HG03521 (cell line): ENCODE measurements around the gene WDR76.

Source experiments
- ATAC-seq: cut with Tn5 transposase; IDR thresholded peaks from one replicate; pipeline ENCODE4 v1.9.1; 2021; ENCODE audit warnings: mild to moderate bottlenecking, moderate library complexity; ENCODE audit not compliant: unreplicated experiment

The WDR76 gene

DNA sequence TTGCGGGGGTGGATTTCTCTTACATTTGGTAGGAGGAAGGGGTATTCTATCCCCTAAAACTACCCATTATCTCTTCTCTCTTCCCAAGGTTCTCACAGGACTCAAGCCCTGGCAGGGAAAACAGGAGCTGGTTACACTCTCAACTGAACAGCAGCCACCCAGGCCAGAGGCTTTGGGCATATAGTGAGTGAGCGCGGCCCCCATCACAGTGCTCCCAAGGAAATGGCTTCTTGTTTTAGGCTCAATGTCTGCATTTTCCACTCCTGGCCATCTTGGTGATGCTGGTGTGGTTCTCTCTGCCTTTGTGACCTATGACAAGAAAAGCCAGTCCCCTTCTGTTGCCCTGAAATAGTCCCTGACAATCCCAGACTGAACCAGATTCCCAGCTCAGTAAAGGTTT lies 50.1 kb downstream of the WDR76 start:
- no peak for ATAC-seq

DNA sequence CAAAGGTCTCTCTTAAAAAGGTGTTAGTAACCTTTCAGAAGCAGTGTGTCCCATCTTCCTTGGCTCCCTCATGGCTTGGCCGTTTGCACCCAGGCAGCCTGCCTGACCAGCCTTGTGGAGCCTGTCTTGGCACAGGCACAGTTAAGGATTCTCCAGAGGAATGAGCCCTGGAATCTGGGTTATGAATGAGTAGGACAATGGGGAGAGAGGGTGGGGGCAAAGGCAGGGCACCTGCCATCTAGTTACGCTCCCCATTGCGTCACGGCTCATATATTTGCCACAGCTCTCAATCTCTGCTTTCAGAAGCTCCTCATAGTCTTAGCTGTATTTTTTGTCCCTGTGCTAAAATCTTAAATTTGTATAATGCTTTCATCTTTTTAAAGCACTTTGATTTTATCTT lies 50.6 kb downstream of the WDR76 start:
- ATAC-seq: no peak

- no peak for ATAC-seq
Observed at GRCh38 chr15:43878446-43878845, 51.6 kb downstream of the WDR76 start.

DNA sequence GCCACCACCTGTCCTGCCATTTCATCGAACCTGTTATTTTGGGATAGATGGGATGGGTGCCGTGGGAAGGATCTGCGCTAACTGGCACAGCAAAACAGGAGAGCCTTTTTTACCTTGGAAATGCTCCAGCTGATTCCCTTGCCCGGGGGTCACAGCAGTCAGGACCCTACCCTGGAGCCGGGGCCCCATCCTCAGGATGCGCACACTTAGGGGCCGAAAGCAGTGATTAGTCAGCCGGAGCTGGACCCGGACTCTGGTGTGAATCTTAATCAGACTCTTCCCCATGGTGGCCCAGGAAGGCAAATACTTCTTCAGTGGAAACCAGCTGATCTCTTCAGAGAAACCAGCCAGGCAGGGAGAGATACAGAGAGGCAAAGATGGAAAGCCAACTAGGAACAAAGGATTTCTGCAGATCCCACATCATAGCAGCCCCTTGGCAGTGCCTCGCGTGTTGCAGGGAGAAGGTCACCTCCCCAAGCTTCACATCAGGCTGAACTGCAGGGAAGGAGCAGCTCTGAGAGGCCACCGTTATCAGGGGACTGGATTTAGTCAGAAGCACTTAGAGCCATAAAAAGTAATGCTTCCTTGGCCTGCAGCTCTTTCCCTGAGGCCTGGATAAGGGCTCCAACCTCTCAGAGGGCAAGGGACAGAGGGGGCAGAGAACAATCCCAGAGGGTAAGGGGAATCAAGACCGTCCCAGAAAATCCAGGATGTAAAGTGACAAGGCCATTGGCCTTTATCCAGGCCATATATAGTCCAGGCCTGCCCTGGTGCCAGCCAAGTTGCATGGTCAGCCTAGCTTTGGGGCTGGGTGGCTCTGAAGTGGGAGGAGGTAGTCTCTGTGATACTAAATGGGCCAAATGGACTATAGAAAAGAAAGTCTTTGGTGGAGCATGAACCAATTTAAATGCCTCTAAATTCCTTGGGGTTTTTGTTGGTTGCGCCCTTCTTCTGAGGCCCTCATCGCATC lies 52.9 kb downstream of the WDR76 start:
- no peak for ATAC-seq

GRCh38 chr15:43880406-43881194 lies 53.8 kb downstream of the WDR76 start:
- no peak for ATAC-seq

DNA sequence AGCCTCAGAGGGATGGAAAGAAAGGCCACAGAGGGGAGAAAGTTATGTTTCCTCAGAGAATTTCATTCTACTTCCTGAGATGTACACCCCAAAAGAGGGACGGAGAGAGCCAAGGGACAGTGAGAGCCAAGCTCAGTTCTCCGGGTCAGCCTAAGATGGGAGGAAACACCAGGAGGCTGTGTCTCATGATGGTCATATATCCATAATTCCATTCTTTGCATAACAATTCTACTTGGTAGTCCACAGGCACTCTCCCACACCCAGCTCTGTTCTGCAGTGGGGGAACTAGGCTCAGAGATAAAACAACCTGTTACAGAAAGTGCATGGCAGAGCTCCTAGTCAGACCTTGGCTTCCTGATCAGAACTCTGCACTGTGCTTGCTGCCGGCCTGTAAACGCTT lies 54.4 kb downstream of the WDR76 start:
- ATAC-seq: no peak

GRCh38 chr15:43881944-43882343 lies 55.1 kb downstream of the WDR76 start:
- no peak for ATAC-seq

DNA sequence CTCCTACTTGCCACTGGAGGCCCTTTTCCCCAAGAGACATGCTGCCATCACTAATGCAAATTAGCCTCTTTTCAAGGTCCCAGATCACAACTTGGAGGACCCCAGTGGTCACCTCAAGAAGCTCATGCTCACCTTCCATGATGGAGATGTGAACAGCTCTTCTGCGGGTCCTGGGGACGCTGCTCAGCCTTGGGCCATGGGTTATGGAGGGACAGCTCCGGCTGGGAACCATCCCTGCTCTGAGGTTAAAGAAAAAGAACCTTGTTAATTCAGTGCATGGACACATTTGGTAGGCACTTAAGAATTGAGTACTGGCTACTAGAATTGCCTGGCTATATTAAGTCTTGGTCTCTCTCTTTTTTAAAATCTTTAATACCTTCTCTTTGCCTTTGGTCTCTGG lies 56.8 kb downstream of the WDR76 start:
- no peak for ATAC-seq

DNA sequence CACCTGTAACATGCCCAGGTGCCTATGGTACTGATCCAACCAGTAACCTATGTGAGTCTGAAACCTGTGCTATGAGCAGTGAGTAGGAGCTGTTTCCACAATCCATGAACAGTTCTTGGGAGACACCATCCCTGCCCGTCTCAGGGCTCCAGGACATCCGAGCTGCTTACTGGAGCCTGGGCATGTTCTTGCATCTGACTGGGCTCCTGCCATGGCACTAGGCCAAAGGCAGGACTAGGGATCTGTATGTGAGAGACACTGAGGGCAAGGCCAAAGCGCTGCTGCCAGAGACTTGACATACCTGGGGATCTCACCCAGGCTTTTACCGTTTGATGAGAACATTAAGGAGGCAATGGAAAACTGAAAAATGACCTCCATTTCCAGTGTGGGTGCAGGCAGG lies 59.8 kb downstream of the WDR76 start:
- no peak for ATAC-seq

DNA sequence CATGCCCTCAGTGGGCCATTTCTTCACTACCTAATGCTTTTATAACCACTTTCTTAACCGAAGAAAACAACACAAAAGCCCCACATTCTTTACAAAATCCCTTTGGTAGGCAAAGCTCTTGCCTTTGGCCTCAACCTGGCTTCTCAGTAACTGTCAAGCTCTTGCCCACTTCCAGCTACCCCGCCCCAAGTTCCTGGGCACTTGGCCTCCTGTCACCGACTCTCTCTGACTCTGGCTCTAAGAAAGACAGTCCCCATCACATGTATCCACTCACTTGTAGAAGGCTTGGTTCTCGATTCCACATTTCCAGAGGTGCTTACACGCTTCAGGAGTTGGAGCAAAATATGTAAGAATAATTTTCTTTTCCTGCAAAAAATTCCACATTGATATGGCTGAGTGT lies 61.1 kb downstream of the WDR76 start:
- no peak for ATAC-seq

- ATAC-seq: no peak
Observed at GRCh38 chr15:43889042-43889441, 62.2 kb downstream of the WDR76 start.

DNA sequence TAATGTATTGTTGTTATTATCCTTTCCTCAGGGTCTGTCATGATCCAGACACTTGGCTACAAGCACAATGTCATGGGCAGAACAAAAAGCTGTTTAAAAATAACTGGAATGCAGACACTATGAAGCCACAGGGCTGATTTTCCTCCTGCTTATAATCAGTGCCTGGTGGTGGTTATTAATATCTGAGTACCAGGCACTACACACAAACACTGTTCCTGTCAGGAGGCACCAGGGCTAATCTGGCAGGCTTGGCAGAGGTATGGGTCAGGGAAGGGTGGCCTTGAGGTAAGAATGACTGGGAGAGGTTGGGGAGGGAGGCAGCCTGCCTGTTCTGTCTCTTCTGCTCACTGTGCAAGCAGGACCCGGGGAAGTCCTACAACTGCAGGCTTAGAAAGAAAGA lies 67.2 kb downstream of the WDR76 start:
- no peak for ATAC-seq

DNA sequence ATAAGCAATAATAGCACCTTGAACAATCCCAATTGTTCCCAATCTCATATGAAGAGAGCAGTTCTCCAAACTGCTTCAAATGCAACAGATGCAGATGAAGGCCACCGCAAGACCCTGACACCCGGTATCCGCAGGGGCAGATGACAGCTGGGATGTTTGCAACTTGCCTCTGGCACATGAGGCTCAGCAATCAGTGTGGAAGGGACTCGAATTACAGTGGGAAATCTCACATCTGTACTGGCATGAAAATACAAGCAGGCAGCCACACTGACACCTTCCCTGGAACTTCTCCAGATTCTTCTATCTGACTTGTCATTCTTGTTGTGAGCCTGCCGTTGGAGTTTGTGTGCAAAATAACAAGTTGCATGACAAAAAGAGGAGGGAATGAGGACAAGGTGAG lies 68.8 kb downstream of the WDR76 start:
- no peak for ATAC-seq

- no peak for ATAC-seq
Observed at GRCh38 chr15:43896543-43896942, 69.7 kb downstream of the WDR76 start.

DNA sequence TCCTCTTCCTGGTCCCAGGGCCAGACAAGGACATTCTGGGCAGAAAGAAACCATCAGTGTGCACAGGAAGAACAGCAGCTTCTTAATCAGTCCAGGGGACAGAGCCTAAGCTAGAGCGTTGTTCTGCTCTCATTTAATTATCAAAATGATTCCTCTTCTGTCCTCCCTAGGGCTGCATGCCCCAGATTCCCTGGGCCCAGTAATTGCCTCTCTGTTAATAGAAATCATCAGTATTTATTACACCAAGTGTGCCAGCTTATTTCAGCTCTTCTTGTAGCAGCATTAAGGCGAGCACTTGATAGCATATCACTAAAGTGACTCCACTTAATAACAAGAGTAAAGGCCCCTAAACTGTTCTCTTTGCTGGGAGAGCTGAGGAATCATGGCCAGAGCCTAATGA lies 72.1 kb downstream of the WDR76 start:
- no peak for ATAC-seq

DNA sequence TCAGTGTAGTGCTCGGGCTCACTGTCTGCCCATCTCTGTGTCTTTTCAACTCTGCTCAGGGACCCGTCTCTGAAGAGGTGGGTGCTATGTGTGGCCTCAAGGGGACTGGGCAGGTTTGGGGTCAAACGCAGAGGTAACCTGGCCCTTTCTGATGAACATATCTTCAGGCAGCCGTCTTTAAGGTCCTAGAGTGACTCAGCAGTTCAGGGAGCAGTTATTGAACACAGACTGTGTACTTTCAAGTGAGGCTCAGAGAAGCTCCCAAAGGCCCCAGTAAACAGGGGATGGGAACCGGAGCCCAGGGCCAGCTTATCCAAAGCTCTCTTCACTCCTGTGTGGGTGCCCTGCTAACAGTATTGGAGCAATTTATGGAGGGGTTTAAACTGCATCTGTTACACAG lies 73.1 kb downstream of the WDR76 start:
- ATAC-seq: no peak

DNA sequence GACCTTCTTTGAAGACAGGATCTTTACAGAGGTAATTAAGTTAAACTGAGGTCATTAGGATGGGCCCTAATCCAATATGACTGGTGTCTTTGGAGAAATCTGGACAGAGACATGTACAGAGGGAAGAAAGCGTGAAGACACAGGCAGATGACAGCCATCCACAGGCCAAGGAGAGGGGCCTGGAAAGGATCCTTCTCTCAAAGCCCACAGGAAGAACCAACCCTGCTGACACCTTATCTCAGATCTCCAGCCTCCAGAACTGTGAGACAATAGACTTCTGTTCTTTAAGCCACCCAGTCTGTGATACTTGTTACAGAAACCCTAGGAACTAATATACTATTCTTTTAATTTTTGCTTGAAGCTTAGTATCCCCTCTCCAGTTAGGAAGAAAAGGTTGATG lies 74.2 kb downstream of the WDR76 start:
- ATAC-seq: no peak

DNA sequence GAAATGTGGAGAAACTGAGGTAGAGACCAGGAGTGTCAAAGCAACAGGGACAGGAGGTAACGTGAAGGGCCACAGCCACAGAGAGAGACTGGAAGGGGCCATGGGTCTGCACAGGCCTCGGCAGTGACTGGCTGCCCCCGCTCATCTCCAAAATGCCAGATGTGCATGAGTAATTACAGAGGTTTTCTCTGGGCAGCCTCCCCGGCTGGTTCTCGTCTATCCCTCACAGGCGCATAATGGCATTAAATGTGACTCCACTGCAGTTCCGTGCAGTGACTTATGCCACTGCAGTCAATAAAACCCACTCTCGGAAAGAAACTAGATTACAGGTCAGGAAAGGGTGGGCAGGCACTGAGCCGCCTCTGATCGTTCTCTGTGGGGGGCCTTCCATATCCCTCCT lies 74.7 kb downstream of the WDR76 start:
- no peak for ATAC-seq

GRCh38 chr15:43903864-43904290 lies 77.1 kb downstream of the WDR76 start:
- ATAC-seq: no peak

- no peak for ATAC-seq
Observed at GRCh38 chr15:43905755-43906154, 79.0 kb downstream of the WDR76 start.

DNA sequence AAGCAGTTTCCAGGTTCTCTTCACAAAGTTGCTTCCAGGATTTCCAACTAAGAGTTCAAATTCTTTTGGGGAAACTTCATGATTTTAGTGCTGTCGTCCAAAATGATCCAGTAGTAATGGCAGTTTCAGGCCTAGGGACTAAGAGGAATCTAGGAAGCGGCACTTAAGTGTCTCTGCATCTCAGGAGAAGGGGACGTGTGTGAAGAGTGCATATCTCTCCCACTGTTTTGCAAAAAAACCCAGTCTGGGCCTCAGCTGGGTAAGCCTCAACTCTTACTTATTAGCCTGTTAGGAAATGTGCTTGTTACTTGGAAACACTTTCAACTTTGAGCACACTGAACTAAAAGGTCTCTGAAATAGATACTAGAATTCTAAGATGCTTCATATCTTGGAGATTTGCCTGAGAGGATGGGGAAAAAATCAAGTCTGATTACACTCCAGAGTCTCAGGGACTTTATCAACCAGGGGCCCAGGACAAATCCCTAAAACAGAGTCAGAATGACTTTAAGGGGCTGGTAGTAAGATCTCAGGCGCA lies 81.8 kb downstream of the WDR76 start:
- no peak for ATAC-seq
